IPS DF 19.7 (cell line): Measurements from ENCODE around the gene RHOBTB3.
"Not testable (repeated sequence)": the region's sequence is repeated elsewhere in the genome, so short reads cannot be mapped to it uniquely, and the experiment has no call there.

Source experiments
- DNase-seq: peaks from one replicate; pipeline ENCODE4 v3.0.0-alpha.2; 2013; ENCODE audit warnings: low read depth, low spot score

RHOBTB3 gene

GRCh38 chr5:95818181-95819147 is 87.3 kb downstream of the RHOBTB3 start:
- DNase-seq = no peak

DNA sequence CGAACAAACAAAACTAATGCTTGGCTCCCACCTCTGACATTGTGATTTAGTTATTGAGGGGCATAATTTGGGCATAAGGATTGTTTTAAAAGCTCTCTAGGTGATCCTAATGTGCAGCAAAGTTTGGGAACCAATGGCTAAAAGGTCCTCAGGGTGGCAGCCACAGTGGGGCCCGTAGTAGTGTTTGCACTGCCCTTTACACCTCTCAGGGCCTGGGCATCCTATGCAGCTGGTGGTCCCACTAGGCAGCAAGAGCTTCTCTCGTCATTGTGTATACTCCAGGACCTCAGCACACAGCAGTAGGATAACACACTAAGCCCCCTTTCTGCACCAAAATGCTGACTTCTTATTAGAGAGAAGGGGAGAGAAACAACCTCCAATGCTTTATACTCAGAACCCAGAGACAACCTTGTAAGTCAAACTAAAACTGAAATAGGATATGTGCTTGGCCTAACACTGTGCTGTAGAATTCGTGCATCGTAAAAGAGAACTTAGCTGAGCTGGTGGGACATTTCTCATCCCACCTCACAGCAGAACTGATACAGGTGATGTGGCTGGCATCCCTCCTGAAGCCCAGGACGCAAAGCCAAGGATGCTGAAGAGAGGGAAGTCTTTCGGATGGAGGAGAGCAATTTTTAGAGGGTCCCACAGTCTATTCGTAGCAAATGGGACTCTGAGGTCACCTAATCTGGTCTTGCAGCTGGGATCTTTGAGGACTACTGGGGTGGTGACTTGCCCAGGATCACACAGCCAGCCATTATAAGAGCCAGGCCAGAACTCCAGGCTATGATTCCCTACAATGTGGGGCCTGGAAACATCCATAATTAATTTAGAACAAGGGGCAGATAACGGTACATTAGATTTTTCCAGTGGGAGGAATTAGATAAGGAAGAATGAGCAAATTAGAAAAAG is 90.2 kb downstream of the RHOBTB3 start:
- no peak for DNase-seq

DNA sequence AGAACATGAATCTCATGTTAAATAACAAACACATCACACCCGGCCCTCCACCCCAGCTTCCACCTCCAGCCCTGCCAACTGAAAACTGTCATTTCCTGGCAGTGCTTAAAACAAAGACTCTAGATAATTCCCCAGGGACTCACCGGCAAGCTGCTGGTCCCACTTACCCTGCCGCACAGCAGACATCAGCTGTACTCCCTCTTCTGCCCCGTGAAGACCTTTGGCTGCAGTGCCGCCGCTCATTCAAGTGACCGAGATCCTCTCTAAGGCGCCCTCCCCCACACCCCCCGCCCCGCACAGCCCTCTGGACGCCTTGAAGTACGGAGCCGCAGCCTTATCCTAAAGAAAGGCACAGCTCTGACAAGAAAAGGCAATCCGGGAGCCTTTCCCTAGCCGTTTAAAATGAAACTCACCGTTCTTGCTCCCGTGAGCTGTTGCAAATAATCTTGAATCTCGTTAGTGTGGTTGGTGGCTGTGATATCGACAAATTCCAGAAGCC is 91.0 kb downstream of the RHOBTB3 start:
- no peak for DNase-seq

DNA sequence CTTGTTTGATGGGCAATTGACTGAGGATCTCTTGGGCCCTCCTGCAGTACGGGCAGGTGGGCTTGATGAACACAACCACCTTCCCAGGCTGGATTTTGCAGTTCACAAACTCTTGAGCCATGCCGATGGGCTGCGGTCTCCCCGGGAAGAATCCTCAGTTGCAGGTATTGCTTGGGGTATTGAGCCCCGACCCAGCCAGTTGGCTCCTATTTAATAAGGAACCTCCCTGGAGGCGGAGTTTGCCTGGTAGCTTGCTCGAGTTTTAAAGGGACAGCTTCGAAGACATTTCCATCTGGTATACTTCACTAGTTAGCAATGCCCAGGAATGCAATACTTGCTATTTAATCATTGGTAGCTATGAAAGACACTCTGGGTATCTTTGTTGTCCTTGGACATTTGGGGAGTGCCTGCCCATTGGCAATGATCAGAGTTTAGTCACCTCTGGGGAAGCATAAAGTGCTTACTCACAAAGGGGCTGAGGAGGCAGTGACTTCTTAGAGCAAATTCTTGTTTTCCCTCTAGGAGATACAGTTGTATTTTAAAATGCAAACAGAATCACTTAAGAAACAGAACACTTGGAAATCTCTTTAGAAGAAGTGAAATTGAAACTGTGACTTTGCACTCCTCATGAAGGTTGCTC is 91.5 kb downstream of the RHOBTB3 start, which contains the start of gene GLRX:
Gene GLRX, minus strand, starts transcription at position 185 of the 640 bp plus-strand sequence. Its CDS starts 64 bp downstream, at position 121.
- DNase-seq = no peak

DNA sequence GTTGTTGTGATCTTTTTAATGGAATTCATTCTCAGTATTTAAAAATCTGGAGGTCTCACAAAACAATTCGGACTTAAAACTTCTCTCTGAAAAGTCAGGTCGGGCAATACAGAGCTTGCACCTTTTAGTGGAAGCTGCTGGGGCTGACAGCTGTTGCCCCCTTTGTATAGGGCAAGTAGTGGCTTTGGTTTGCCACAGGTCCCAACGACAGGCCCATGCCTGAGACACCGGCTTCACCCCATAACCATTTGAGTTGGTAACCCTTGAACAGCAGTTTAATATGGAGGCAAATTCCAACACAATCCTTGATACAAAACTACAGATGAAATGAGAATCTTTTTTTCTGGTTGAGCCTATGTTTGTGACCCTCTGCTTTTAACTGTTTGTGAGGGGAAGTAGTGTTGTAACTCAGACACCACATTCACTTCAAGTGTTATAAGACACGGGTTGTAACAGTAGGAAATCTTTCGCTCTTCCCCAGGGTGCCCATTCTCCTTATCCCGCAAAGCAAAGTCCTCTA is 92.1 kb downstream of the RHOBTB3 start:
- no peak for DNase-seq

GRCh38 chr5:95823738-95824609 is 92.8 kb downstream of the RHOBTB3 start:
- no peak for DNase-seq

GRCh38 chr5:95824747-95825146 is 93.6 kb downstream of the RHOBTB3 start:
- no peak for DNase-seq

- no peak for DNase-seq
Observed at GRCh38 chr5:95825495-95825894, 94.4 kb downstream of the RHOBTB3 start.

DNA sequence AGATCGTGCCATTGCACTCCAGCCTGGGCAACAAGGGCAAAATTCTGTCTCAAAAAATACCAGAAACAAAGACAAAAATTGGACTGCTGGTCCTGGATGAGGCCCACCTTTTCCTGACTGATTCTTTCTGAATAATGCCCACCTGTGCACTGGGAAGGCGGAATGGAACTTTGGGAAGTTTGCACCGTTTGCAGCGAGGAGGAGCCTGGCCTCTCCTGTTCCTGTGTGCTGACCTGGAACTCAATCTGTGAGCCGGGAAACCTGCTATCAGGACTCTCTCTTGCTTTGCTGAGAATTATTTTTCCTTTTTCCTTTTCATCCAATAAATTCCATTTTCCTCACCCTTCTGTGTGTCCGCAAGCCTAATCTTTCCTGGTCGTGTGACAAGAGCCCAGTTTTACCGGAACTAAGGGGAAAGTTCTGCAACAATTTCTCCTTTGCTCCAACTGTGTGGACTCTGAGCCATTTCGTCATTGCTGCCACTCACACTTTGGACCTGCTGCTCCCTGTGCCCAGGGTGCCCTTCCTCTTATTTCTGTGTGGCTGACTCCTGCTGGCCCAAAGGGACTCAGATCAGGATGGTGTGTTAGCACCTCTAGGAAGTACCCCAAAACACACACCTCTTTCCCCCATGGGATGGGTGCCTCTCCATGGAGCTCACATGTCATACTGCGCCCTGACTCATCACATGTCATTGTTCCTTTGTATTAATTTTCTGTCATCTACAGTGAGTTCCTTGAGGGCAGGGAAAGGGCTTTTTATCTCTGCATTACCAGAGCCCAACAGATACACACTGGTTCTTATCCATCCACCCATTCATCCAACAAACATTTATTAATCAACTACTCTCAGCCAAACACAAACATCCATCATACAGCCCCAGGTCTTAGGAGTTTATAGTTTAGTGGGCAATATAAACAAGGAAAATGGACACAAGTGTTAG is 96.1 kb downstream of the RHOBTB3 start:
- no peak for DNase-seq

GRCh38 chr5:95827892-95828246 is 96.7 kb downstream of the RHOBTB3 start:
- DNase-seq = no peak

GRCh38 chr5:95830226-95830625 is 99.1 kb downstream of the RHOBTB3 start:
- DNase-seq = no peak

DNA sequence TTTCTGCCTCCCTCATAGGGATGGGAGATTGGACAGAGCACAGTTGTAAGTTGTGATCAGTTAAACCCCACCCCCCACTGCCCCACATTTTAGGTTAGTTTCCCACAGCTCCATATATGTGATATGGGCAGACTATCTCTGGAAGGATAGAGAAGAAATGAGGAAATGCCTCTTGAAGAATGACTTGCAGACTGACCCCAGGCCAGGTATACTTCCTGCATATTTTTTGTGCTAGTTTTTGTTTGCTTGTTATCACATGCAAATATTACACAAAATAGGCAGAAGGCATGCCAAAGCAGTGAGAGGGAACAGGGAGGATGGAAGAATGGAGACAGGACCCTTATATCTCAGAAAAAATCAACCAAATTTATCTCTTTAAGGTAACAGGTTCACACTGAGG is 101.5 kb downstream of the RHOBTB3 start:
- no peak for DNase-seq

GRCh38 chr5:95835682-95836385 is 104.7 kb downstream of the RHOBTB3 start:
- DNase-seq = no peak

DNA sequence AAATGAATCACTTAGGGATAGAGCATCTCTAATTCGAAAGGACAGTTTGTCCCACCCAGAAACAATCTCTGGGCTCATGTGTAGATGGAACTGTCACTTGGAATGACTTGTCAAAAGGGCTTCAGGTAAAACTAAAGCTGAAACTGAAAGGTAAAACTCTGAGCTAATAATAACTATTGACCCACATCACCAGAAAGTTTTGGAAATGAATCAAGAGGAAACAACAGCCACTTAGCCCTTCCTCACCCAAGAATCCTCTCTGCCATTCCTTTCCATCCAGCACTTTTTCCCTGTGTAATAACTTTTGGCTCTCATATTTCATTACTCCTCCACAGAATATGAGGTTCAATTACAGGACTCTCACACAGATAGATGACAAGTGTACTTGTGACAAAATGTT is 105.4 kb downstream of the RHOBTB3 start:
- no peak for DNase-seq

- DNase-seq = not testable (repeated sequence)
Observed at GRCh38 chr5:95836971-95837370, 105.8 kb downstream of the RHOBTB3 start.

DNA sequence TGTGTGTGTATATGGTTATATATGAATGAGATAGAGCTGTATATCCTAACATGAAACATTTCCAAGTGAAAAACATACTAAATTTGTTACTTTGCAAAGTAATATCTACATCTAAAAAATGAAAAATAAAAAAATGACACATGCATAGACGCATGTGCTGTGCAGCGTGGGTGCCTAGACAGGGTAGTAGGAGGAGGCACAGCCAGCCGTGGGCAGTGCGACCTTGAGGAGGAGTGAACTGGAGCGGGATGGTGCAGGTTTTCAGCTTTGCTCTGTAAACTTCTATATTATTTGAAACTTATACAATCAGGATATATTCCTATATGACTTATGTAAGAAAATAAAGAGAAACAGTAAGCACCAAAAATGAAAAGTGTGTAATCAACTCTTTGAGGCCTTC is 106.4 kb downstream of the RHOBTB3 start:
- DNase-seq = no peak

GRCh38 chr5:95838001-95838520 is 106.9 kb downstream of the RHOBTB3 start:
- no peak for DNase-seq

GRCh38 chr5:95838556-95838955 is 107.4 kb downstream of the RHOBTB3 start:
- no peak for DNase-seq
